Bronchial epithelial cell (primary cell): Measurements from ENCODE around the gene MTCH1. TPM values are rescaled to one million over a fixed set of nuclear protein-coding genes. Genes with fewer than 3 reads are reported as not detected.

ENCODE experiments used
- DNase-seq: peaks from one replicate; pipeline ENCODE4 v3.0.0-alpha.2; 2010; ENCODE audit warnings: low read depth
- FAIRE-seq: peaks from 2 replicates; lab custom pipeline; 2011; peaks lifted over from hg19 to GRCh38; lab: Jason Lieb, UNC
- H3K27me3 ChIP-seq: 2 replicates; pipeline ENCODE4 v1.5.1; 2011; ENCODE audit warnings: low read length; ENCODE audit not compliant: control insufficient read depth, insufficient read depth
- H3K36me3 ChIP-seq: 2 replicates; pipeline ENCODE4 v1.5.1; 2011; ENCODE audit warnings: low read length; ENCODE audit not compliant: control insufficient read depth, insufficient read depth
- H3K4me3 ChIP-seq: 2 replicates; pipeline ENCODE4 v1.5.1; 2011; ENCODE audit warnings: mild to moderate bottlenecking, low read depth, low read length, control low read depth
- CTCF ChIP-seq: IDR thresholded peaks from 2 replicates; pipeline ENCODE4 v1.5.1; 2011; ENCODE audit warnings: mild to moderate bottlenecking, moderate library complexity, low read length, control low read depth, inconsistent platforms; ENCODE audit not compliant: insufficient read depth, severe bottlenecking
- total RNA-seq: library from RNA; depleted of rRNA; stranded (reverse); fragments of >200 nt; gene quantifications from 2 replicates; pipeline ENCODE4 v1.2.1, GENCODE V29; 2014

Gene MTCH1
- total RNA-seq, 1 donor from 2014 or later, result 156 TPM

GRCh38 chr6:37022135-37022863 lies 36.3 kb upstream of the MTCH1 start:
- H3K27me3 ChIP-seq, result no peaks in the 10 kb centered on the region
- no peak for TF ChIP-seq CTCF
- H3K4me3 ChIP-seq, result no peak overlapping the region
- no peaks in the 10 kb centered on the region for H3K36me3 ChIP-seq
- DNase-seq (no peak), FAIRE-seq (no peak)

- no peaks in the 10 kb centered on the region for H3K36me3 ChIP-seq
- peak; percentile 68 for TF ChIP-seq CTCF
- DNase-seq (peak; percentile 63), FAIRE-seq (no peak)
- no peak overlapping the region for H3K4me3 ChIP-seq
- H3K27me3 ChIP-seq, result no peaks in the 10 kb centered on the region
These were observed 35.5 kb upstream of the MTCH1 start for GRCh38 chr6:37021356-37022129.

- TF ChIP-seq CTCF, result no peak
- DNase-seq (no peak), FAIRE-seq (no peak)
- no peaks in the 10 kb centered on the region for H3K27me3 ChIP-seq
- no peak overlapping the region for H3K4me3 ChIP-seq
- H3K36me3 ChIP-seq, result no peaks in the 10 kb centered on the region
These were observed 34.8 kb upstream of the MTCH1 start for GRCh38 chr6:37020812-37021211.

- no peak for TF ChIP-seq CTCF
- no peak for FAIRE-seq
- Histone ChIP-seq H3K36me3 (no peaks in the 10 kb centered on the region), H3K4me3 (no peak overlapping the region), H3K27me3 (no peaks in the 10 kb centered on the region)
- DNase-seq, result no peak
These were observed 34.4 kb upstream of the MTCH1 start for GRCh38 chr6:37020381-37020780.

- Histone ChIP-seq H3K36me3 (no peaks in the 10 kb centered on the region), H3K4me3 (no peak overlapping the region), H3K27me3 (no peaks in the 10 kb centered on the region)
- peak; percentile 50 for DNase-seq
- FAIRE-seq, result no peak
- no peak for TF ChIP-seq CTCF
These were observed 33.1 kb upstream of the MTCH1 start for GRCh38 chr6:37019065-37019450.
